Neural crest cell (in vitro differentiated cells): ENCODE results near the gene PLCH2. TPM values are rescaled to one million over a fixed set of nuclear protein-coding genes. Genes with fewer than 3 reads are reported as not detected.

Source experiments
- DNase-seq: peaks from one replicate; pipeline ENCODE4 v3.0.0; 2021; ENCODE audit warnings: low read depth, mixed read lengths, low spot score
- H3K27ac Mint-ChIP-seq: one replicate; pipeline ENCODE4 v1.8.0; 2021; ENCODE audit warnings: mild to moderate bottlenecking, mixed read lengths; ENCODE audit not compliant: unreplicated experiment
- H3K27me3 Mint-ChIP-seq: 2 replicates; pipeline ENCODE4 v1.8.0; 2021; ENCODE audit warnings: low read depth, mild to moderate bottlenecking, mixed read lengths
- H3K36me3 Mint-ChIP-seq: 2 replicates; pipeline ENCODE4 v1.8.0; 2021; ENCODE audit warnings: low read depth, mild to moderate bottlenecking, mixed read lengths
- H3K4me1 Mint-ChIP-seq: 2 replicates; pipeline ENCODE4 v1.8.0; 2021; ENCODE audit warnings: mixed read lengths
- H3K4me3 Mint-ChIP-seq: one replicate; pipeline ENCODE4 v1.8.0; 2021; ENCODE audit warnings: mild to moderate bottlenecking, mixed read lengths
- H3K9me3 Mint-ChIP-seq: 2 replicates; pipeline ENCODE4 v1.8.0; 2021; ENCODE audit warnings: mixed read lengths
- total RNA-seq: library from RNA; stranded (reverse); gene quantifications from 2 replicates; pipeline ENCODE4 v1.2.1, GENCODE V29; 2021
- TF ChIP-seq, protein P1 (sequence below): fragments of 200-600 bp; sonication (generic); conservative IDR thresholded peaks from 2 replicates; pipeline ENCODE4 v1.5.0; 2021; ENCODE audit warnings: antibody characterized with exemption, mild to moderate bottlenecking

The PLCH2 gene
- total RNA-seq, 1 donor from 2014 or later = 0.37 TPM

DNA sequence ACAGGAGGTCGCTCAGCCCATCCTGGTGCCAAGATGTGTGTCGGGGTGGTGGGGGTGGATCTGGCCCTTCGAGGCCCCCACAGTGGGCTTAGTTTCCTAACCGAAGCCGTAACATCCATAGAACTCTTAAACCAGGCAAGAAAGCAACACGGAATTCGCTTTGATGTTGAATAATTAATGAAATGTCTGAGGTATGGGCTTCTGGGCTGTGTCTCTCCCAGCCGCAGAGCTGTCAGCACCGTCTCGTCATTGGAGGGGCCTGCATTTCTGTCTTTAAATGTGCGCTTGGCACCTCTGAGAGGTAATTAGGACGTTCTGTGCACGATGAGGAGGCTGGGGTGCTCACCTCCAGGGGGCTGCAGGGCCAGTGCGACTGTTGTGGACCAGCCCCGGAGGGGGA, 13.3 kb upstream of the PLCH2 start:
- no peaks in the 10 kb centered on the region for H3K36me3 Mint-ChIP-seq
- no peak for DNase-seq
- TF ChIP-seq, protein P1, sequence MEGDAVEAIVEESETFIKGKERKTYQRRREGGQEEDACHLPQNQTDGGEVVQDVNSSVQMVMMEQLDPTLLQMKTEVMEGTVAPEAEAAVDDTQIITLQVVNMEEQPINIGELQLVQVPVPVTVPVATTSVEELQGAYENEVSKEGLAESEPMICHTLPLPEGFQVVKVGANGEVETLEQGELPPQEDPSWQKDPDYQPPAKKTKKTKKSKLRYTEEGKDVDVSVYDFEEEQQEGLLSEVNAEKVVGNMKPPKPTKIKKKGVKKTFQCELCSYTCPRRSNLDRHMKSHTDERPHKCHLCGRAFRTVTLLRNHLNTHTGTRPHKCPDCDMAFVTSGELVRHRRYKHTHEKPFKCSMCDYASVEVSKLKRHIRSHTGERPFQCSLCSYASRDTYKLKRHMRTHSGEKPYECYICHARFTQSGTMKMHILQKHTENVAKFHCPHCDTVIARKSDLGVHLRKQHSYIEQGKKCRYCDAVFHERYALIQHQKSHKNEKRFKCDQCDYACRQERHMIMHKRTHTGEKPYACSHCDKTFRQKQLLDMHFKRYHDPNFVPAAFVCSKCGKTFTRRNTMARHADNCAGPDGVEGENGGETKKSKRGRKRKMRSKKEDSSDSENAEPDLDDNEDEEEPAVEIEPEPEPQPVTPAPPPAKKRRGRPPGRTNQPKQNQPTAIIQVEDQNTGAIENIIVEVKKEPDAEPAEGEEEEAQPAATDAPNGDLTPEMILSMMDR = no peak
- H3K4me3 Mint-ChIP-seq = no peak overlapping the region
- peaks cover 11% of the 10 kb centered on the region for H3K27me3 Mint-ChIP-seq
- H3K27ac Mint-ChIP-seq = no peak overlapping the region
- peaks cover 5% of the 10 kb centered on the region for H3K4me1 Mint-ChIP-seq
- no peaks in the 10 kb centered on the region for H3K9me3 Mint-ChIP-seq

DNA sequence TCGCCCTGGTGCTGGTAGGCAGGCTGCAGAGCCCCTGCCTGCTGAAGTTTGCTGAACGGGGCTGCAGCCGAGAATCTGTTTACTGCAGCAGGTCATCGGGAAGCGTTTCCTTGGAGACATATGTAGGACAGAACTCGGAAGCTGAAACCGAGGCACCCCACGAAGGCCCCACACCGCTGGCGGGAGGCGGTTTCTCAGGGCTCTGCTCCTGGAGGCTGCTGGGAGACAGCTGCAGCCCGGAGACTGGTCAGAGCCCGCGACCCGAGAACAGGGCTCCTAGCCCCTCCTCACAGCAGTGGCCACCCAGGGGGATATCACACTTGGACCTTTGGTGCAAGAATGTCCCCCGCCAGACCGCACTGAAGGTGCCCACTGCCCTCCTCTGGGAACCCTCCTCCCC, 12.7 kb upstream of the PLCH2 start:
- Mint-ChIP-seq H3K9me3 (no peaks in the 10 kb centered on the region), H3K27me3 (peaks cover 15% of the 10 kb centered on the region), H3K4me1 (peaks cover 6% of the 10 kb centered on the region), H3K36me3 (no peaks in the 10 kb centered on the region), H3K4me3 (no peak overlapping the region), H3K27ac (no peak overlapping the region)
- TF ChIP-seq, protein P1 = no peak
- no peak for DNase-seq

DNA sequence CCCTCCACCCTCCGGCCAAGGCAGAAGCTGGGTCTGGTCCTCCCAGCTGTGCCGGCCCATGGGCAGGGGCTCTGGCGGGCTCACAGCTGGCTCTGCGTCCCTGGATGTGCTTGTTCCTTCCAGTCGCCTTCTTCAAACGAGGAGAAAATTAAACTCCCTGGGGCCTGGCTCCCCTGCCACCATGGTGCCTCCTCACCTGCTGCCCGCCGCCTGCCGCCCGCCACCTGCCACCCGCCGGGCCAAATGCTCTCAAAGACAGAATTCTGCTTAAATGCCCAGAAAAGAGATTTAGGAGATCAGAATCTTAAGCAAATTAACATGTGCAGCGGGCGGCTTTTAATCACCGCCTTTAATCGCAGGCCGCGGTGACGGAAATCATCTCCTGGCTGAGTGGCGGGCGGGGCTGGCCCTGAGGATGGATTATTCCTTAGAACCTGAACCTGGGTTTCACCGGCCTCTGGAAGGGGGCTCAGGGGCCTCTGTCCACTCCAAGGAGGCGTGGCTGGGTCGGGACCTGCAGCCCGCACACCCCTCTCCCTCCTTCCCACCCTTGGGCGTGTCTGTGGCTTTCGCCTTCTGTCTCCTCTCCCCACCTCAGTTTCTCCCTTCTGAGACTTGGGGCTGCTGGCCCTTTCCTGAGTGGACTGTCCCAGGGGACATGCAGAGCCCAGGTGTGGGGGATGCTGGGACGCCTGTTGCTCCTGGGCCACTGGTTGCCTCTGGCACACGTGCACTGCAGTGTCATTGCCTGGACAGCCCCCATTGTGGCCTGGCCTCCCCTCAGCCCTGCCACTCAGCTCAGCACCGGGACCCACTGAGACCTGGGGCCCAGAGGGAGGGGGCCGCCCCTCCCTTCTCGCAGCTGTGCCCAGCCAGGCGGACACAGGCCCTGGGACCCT, 10.5 kb upstream of the PLCH2 start:
- TF ChIP-seq, protein P1 = no peak
- no peak overlapping the region for H3K4me3 Mint-ChIP-seq
- H3K27me3 Mint-ChIP-seq = peaks cover 19% of the 10 kb centered on the region
- no peaks in the 10 kb centered on the region for H3K36me3 Mint-ChIP-seq
- H3K9me3 Mint-ChIP-seq = no peaks in the 10 kb centered on the region
- no peak for DNase-seq
- no peak overlapping the region for H3K27ac Mint-ChIP-seq
- H3K4me1 Mint-ChIP-seq = peaks cover 9% of the 10 kb centered on the region

DNA sequence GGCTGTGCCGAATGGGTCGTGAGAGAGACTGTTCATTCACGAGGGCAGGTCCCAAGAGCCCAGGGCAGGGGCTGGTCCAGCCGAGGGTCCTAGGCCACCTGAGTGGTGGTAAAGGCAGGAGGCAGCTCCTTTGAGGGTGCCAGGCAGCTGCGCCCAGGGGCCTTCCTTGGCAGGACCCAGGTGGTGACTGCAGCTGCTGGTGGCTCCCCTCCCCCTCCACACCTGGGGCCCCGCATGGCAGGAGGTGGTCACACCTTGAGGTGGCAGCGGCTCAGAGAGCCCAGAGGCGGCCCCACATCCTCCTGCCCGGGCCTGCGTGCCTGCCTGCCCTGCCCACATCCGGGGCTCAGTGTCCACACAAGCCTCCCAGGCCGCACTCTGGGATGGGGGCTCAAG, 9.8 kb upstream of the PLCH2 start:
- TF ChIP-seq, protein P1 = no peak
- Mint-ChIP-seq H3K27ac (no peak overlapping the region), H3K4me3 (no peak overlapping the region), H3K9me3 (no peaks in the 10 kb centered on the region), H3K27me3 (peaks cover 19% of the 10 kb centered on the region), H3K36me3 (no peaks in the 10 kb centered on the region), H3K4me1 (peaks cover 9% of the 10 kb centered on the region)
- no peak for DNase-seq

DNA sequence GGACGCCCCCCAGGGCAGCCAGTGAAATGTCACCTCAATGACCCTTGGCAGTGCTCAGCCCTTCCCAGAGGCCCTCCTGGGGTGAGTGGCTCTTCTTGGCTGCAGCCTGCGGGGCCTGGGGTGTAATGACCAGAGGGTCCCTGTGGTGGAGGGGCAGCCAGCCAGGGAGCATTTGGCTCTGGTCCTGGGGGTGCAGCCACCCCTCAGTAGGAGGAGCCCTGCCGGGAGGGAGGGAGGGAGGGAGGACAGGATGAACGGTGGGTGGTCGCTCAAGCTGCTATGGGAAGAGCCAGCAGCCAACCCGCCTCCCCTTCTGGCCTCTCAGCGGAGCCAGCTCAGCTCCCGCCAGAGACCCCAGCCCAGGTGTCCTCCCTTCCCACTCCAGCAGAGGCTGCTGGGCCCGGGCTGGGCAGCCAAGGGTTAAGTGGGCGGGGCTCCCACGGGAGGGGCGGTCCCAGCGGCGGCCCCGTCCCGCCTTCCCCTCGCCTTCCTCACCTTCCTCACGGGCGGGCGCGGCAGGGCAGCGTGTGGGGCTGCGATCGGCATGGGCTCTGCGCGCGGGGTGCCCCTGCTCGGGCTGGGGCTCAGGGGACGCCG, 9.0 kb upstream of the PLCH2 start:
- peaks cover 9% of the 10 kb centered on the region for H3K4me1 Mint-ChIP-seq
- H3K27me3 Mint-ChIP-seq = peaks cover 19% of the 10 kb centered on the region
- no peaks in the 10 kb centered on the region for H3K36me3 Mint-ChIP-seq
- H3K9me3 Mint-ChIP-seq = no peaks in the 10 kb centered on the region
- peak; percentile 41 for DNase-seq
- no peak overlapping the region for H3K4me3 Mint-ChIP-seq
- TF ChIP-seq, protein P1 = no peak
- no peak overlapping the region for H3K27ac Mint-ChIP-seq
